ENCODE data around the gene COPS2. TPM values are rescaled to one million over a fixed set of nuclear protein-coding genes. Genes with fewer than 3 reads are reported as not detected.

Gene COPS2
- total and polyA plus RNA-seq, 2 of the 13 experiments (the other 11 are each of a cell fraction or from before 2014, with no cell fraction given), result 37.8 to 66.3 TPM

DNA sequence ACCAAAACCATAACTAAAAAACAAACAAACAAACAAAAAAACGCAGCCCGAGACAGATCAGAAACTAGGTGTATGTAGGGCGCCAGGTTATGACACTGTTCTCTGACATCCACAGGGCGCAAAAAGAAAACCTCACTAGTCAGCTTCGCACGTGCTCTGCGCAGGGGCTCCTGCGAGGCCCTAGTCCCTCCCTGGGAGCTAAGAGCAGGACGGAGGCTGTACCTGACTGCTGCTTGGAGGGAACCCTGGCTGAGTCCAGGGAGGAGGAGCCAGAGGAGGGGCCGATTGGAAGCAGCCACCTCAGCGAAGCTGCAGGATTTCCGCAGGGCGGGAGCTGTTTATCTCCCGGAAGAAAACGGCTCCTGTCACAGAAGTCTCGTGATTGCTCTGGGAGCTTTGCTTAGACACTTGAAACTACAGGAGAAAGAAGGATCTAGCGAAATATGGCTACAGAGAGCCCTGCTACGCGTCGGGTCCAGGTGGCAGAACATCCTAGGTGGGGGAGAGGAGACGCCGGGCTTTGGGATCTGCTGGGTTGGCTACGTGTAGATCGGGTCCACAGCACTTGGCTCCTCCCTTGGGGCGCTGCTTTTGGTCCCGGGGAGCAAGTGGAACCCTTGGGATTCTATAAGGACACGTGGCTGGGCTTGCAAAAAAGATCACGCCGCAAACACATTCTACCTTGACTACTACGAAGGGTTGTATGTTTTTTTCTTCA, 14.6 kb upstream of the COPS2 start, which contains the start of gene GALK2 (continued):
- TF ChIP-seq, protein P1, sequence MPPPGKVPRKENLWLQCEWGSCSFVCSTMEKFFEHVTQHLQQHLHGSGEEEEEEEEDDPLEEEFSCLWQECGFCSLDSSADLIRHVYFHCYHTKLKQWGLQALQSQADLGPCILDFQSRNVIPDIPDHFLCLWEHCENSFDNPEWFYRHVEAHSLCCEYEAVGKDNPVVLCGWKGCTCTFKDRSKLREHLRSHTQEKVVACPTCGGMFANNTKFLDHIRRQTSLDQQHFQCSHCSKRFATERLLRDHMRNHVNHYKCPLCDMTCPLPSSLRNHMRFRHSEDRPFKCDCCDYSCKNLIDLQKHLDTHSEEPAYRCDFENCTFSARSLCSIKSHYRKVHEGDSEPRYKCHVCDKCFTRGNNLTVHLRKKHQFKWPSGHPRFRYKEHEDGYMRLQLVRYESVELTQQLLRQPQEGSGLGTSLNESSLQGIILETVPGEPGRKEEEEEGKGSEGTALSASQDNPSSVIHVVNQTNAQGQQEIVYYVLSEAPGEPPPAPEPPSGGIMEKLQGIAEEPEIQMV (CRISPR knock-in tag; IDR thresholded peaks at IDR 0.05; ENCODE audit: low read depth), result peak; percentile 82; the same call in 1 of the 2 replicates
- TF ChIP-seq ZFP90 (CRISPR knock-in tag; IDR thresholded peaks at IDR 0.05; ENCODE audit: borderline replicate concordance), result no peak; the same call in 1 of the 2 replicates
- peak; percentile 71; the same call in 1 of the 2 replicates for TF ChIP-seq ATF1 (CRISPR knock-in tag; IDR thresholded peaks at IDR 0.05)
- TF ChIP-seq ZNF577 (CRISPR knock-in tag; IDR thresholded peaks at IDR 0.05; ENCODE audit: borderline replicate concordance, low read depth), result 0 out of 2 replicates have a peak, but pooled peaks have one; percentile 69
- no peak for TF ChIP-seq REPIN1 (CRISPR knock-in tag; IDR thresholded peaks at IDR 0.05; ENCODE audit: borderline replicate concordance, low read depth)
- peak; percentile 48; the same call in 1 of the 2 replicates for TF ChIP-seq KDM2A (CRISPR knock-in tag; IDR thresholded peaks at IDR 0.05; ENCODE audit: borderline replicate concordance, low read depth)
- no peak for TF ChIP-seq CEBPB (IDR thresholded peaks at IDR 0.05; ENCODE audit: borderline replicate concordance, low read depth, low read length)
- TF ChIP-seq ZNF879 (CRISPR knock-in tag; IDR thresholded peaks at IDR 0.05), result peak; percentile 74; the same call in 1 of the 2 replicates
- TF ChIP-seq NR2F2 (IDR thresholded peaks at IDR 0.05; ENCODE audit: borderline replicate concordance, low read depth), result no peak
- TF ChIP-seq RNF2 (conservative IDR thresholded peaks at IDR 0.05; ENCODE audit: low read depth), result peak; percentile 75
- TF ChIP-seq SRSF9 (IDR thresholded peaks at IDR 0.05; ENCODE audit: borderline replicate concordance, insufficient read depth, low read depth, low read length, poor library complexity, severe bottlenecking), result no peak
- TF ChIP-seq NRL (CRISPR knock-in tag; IDR thresholded peaks at IDR 0.05; ENCODE audit: borderline replicate concordance), result peak; percentile 62; the same call in 1 of the 2 replicates

Measured in HepG2 (cell line).